PC-9 (cell line): ENCODE measurements around the gene BRD4. TPM values are rescaled to one million over a fixed set of nuclear protein-coding genes. Genes with fewer than 3 reads are reported as not detected.

Source experiments
- BruUV-seq: library from RNA; stranded (reverse); fragments of 400-500 nt; replicated peaks from 2 replicates; lab custom pipeline; 2021; lab: Mats Ljungman, UMichigan
- CTCF ChIA-PET: fragments of 300-600 bp; sonication (Branson Sonifier 250); formaldehyde crosslinking; loops from one replicate; lab custom pipeline; 2022; ENCODE audit warnings: antibody characterized with exemption; lab: Charles Lee
- POLR2A ChIA-PET: fragments of 300-600 bp; sonication (Branson Sonifier 250); formaldehyde crosslinking; loops from one replicate; lab custom pipeline; 2022; ENCODE audit warnings: antibody characterized with exemption; ENCODE audit not compliant: unreplicated experiment; lab: Charles Lee
- DNase-seq, 2 experiments: peaks; one replicate each; pipeline versions ENCODE4 v3.0.0 to v3.0.0-alpha.2; 2015 to 2022; ENCODE audit warnings: mixed read lengths in 1 of 2
- H2AFZ ChIP-seq: fragments of 200-600 bp; sonication (generic); 2 replicates; pipeline ENCODE4 v1.8.1; 2017; ENCODE audit warnings: antibody characterized with exemption
- H3F3A ChIP-seq: fragments of 200-600 bp; sonication (generic); 2 replicates; pipeline ENCODE4 v1.8.1; 2017; ENCODE audit warnings: antibody characterized with exemption, mild to moderate bottlenecking, low read depth; ENCODE audit not compliant: insufficient read depth
- H3K27ac ChIP-seq: fragments of 200-600 bp; sonication (generic); 2 replicates; pipeline ENCODE4 v1.6.1; 2016; ENCODE audit warnings: mixed run types
- H3K27me3 ChIP-seq: fragments of 200-600 bp; sonication (generic); 2 replicates; pipeline ENCODE4 v1.6.1; 2016; ENCODE audit warnings: low read depth, mixed run types; ENCODE audit not compliant: insufficient read depth
- H3K36me3 ChIP-seq: fragments of 200-600 bp; sonication (generic); 2 replicates; pipeline ENCODE4 v1.6.1; 2016; ENCODE audit warnings: low read depth, mixed run types
- H3K4me1 ChIP-seq: fragments of 200-600 bp; sonication (generic); replicated peaks from 2 replicates; pipeline ENCODE4 v1.6.1; 2016; ENCODE audit warnings: mixed run types; ENCODE audit not compliant: insufficient read depth
- H3K4me2 ChIP-seq: fragments of 200-600 bp; sonication (generic); 2 replicates; pipeline ENCODE4 v1.6.1; 2017; ENCODE audit warnings: mixed run types
- H3K4me3 ChIP-seq: fragments of 200-600 bp; sonication (generic); 2 replicates; pipeline ENCODE4 v1.6.1; 2016; ENCODE audit warnings: mixed run types
- H3K79me2 ChIP-seq: fragments of 200-600 bp; sonication (generic); 2 replicates; pipeline ENCODE4 v1.6.1; 2017; ENCODE audit warnings: low read depth, mixed run types
- H3K9me2 ChIP-seq: fragments of 200-600 bp; sonication (generic); 2 replicates; pipeline ENCODE4 v1.8.1; 2017; ENCODE audit warnings: mild to moderate bottlenecking; ENCODE audit not compliant: insufficient read depth
- H3K9me3 ChIP-seq: fragments of 200-600 bp; sonication (generic); 2 replicates; pipeline ENCODE4 v1.8.1; 2016; ENCODE audit warnings: low read depth; ENCODE audit not compliant: insufficient read depth
- H4K20me1 ChIP-seq: fragments of 200-600 bp; sonication (generic); 2 replicates; pipeline ENCODE4 v1.8.1; 2017; ENCODE audit not compliant: insufficient read depth
- CTCF ChIP-seq: fragments of 200-600 bp; sonication (generic); conservative IDR thresholded peaks from 2 replicates; pipeline ENCODE4 v1.6.1; 2017; ENCODE audit warnings: mixed run types, antibody characterized with exemption, mild to moderate bottlenecking, moderate library complexity
- EZH2 ChIP-seq: fragments of 200-600 bp; sonication (generic); IDR thresholded peaks from 2 replicates; pipeline ENCODE4 v1.8.0; 2017; ENCODE audit warnings: antibody characterized with exemption, low read depth
- intact Hi-C: fragments of 100-400 bp; cut with micrococcal nuclease; formaldehyde crosslinking; loops from one replicate; pipeline ENCODE4 v1.10.0; 2022; ENCODE audit not compliant: unreplicated experiment
- total RNA-seq: library from RNA; stranded (reverse); gene quantifications from 2 replicates; pipeline ENCODE4 v1.2.3, GENCODE V29; 2021

The BRD4 gene
- total RNA-seq, 1 experiment from 2014 or later: 138 TPM

GRCh38 chr19:15234431-15235130 is 97.8 kb downstream of the BRD4 start:
- no peak for TF ChIP-seq EZH2
- no peak for TF ChIP-seq CTCF
- Histone ChIP-seq H3K27ac (peak overlapping the region; percentile 97), H4K20me1 (peaks cover 3% of the 10 kb centered on the region; the same call in 1 of the 2 replicates), H3K4me2 (peak overlapping the region; percentile 81), H2AFZ (no peak overlapping the region), H3K4me3 (peak overlapping the region; percentile 10; the same call in 1 of the 2 replicates), H3K9me3 (no peaks in the 10 kb centered on the region), H3F3A (peaks cover 62% of the 10 kb centered on the region), H3K36me3 (peaks cover 20% of the 10 kb centered on the region), H3K79me2 (peaks cover 12% of the 10 kb centered on the region), H3K4me1 (peaks cover 37% of the 10 kb centered on the region), H3K27me3 (no peaks in the 10 kb centered on the region), H3K9me2 (no peaks in the 10 kb centered on the region)
- intact Hi-C loops: loop anchor here (1.0 kb wide), 1 partner anchor 38 kb away; no protein-coding TSS in a partner anchor
- no TSS peak for BruUV-seq
- ChIA-PET POLR2A (interaction anchor here (0.6 to 1.8 kb wide), 5 partner anchors 18 to 145 kb away, joined by 3 to 53 read pairs (median 6); partner anchors contain the start of gene AKAP8), CTCF (interaction anchor here (0.6 kb wide), 1 partner anchor 32 kb away, joined by 3 read pairs; no protein-coding TSS in a partner anchor)
- peak in 1 of 2 experiments; percentile 60 for DNase-seq

GRCh38 chr19:15231271-15231670 is 101.1 kb downstream of the BRD4 start:
- peak overlapping the region; percentile 73 for H3K27ac ChIP-seq
- TF ChIP-seq EZH2: no peak
- no peak for TF ChIP-seq CTCF

GRCh38 chr19:15227261-15227660 is 105.1 kb downstream of the BRD4 start:
- Histone ChIP-seq H3K27ac (no peak overlapping the region), H3K4me2 (no peak overlapping the region), H3K9me3 (no peaks in the 10 kb centered on the region), H4K20me1 (peaks cover 3% of the 10 kb centered on the region; the same call in 1 of the 2 replicates), H3K27me3 (no peaks in the 10 kb centered on the region), H3F3A (peaks cover 40% of the 10 kb centered on the region), H3K36me3 (peaks cover 19% of the 10 kb centered on the region; the same call in 1 of the 2 replicates), H3K4me1 (peaks cover 7% of the 10 kb centered on the region), H3K79me2 (peaks cover 12% of the 10 kb centered on the region), H2AFZ (no peak overlapping the region), H3K4me3 (no peak overlapping the region), H3K9me2 (no peaks in the 10 kb centered on the region)
- TF ChIP-seq CTCF (no peak), EZH2 (no peak)
- CTCF ChIA-PET: interaction anchor here (0.6 kb wide), 1 partner anchor 11 kb away, joined by 12 read pairs; no protein-coding TSS in a partner anchor
- no peak for DNase-seq
- POLR2A ChIA-PET: interaction anchor here (0.6 kb wide), 1 partner anchor 152 kb away, joined by 3 read pairs; no protein-coding TSS in a partner anchor
- no TSS peak for BruUV-seq
- intact Hi-C loops: no loop called here

More at GRCh38 chr19:15231271-15231670, 101.1 kb downstream of the BRD4 start:
- H3K36me3 ChIP-seq: peaks cover 24% of the 10 kb centered on the region
- H3K4me1 ChIP-seq: peaks cover 34% of the 10 kb centered on the region
- H3K27me3 ChIP-seq: no peaks in the 10 kb centered on the region
- peaks cover 3% of the 10 kb centered on the region; the same call in 1 of the 2 replicates for H4K20me1 ChIP-seq
- ChIA-PET CTCF (interaction anchor here (0.9 to 1.8 kb wide), 3 partner anchors 15 to 36 kb away, joined by 4 to 10 read pairs (median 4); no protein-coding TSS in a partner anchor), POLR2A (interaction anchor here (0.6 kb wide), 1 partner anchor 188 kb away, joined by 5 read pairs; the partner anchor contains the start of gene AKAP8L)
- H2AFZ ChIP-seq: peak overlapping the region; percentile 77; the same call in 1 of the 2 replicates
- no peaks in the 10 kb centered on the region for H3K9me2 ChIP-seq
- peaks cover 12% of the 10 kb centered on the region for H3K79me2 ChIP-seq
- peak overlapping the region; percentile 85 for H3K4me3 ChIP-seq
- peak overlapping the region; percentile 81 for H3K4me2 ChIP-seq
- BruUV-seq: no TSS peak
- H3F3A ChIP-seq: peaks cover 60% of the 10 kb centered on the region
- H3K9me3 ChIP-seq: no peaks in the 10 kb centered on the region
- intact Hi-C loops: no loop called here
- DNase-seq: peak; percentile 34 to 71
